GM23338 (cell line): ENCODE measurements around the gene FBXL14. TPM values are rescaled to one million over a fixed set of nuclear protein-coding genes. Genes with fewer than 3 reads are reported as not detected.

Experiments used
- ATAC-seq: fragments of 200-7000 bp; cut with Tn5 transposase; 3 replicates; pipeline ENCODE4 v1.9.1; 2020
- DNase-seq: peaks from one replicate; pipeline ENCODE4 v3.0.0-alpha.2; 2015; ENCODE audit warnings: low spot score
- H2AFZ ChIP-seq: fragments of 200-600 bp; sonication (generic); 2 replicates; pipeline ENCODE4 v1.8.0; 2016; ENCODE audit warnings: antibody characterized with exemption, mild to moderate bottlenecking, moderate library complexity
- H3F3A ChIP-seq: fragments of 200-600 bp; sonication (generic); replicated peaks from 2 replicates; pipeline ENCODE4 v1.8.0; 2017; ENCODE audit warnings: antibody characterized with exemption, mixed run types, low read depth
- H3K27ac ChIP-seq: fragments of 200-600 bp; sonication (generic); 2 replicates; pipeline ENCODE4 v1.6.1; 2016; ENCODE audit warnings: low read depth
- H3K27me3 ChIP-seq: fragments of 200-600 bp; sonication (generic); 2 replicates; pipeline ENCODE4 v1.8.0; 2016; ENCODE audit warnings: mild to moderate bottlenecking, mixed run types, moderate library complexity; ENCODE audit not compliant: insufficient read depth
- H3K36me3 ChIP-seq: fragments of 200-600 bp; sonication (generic); 2 replicates; pipeline ENCODE4 v1.8.0; 2016; ENCODE audit warnings: mild to moderate bottlenecking; ENCODE audit not compliant: insufficient read depth
- H3K4me1 ChIP-seq: fragments of 200-600 bp; sonication (generic); 2 replicates; pipeline ENCODE4 v1.8.0; 2016; ENCODE audit warnings: mild to moderate bottlenecking, moderate library complexity; ENCODE audit not compliant: insufficient read depth
- H3K4me2 ChIP-seq: fragments of 200-600 bp; sonication (generic); 2 replicates; pipeline ENCODE4 v1.7.1; 2017; ENCODE audit warnings: mixed run types
- H3K4me3 ChIP-seq: fragments of 200-600 bp; sonication (generic); 2 replicates; pipeline ENCODE4 v1.6.1; 2016; ENCODE audit warnings: mixed run types
- H3K79me2 ChIP-seq: fragments of 200-600 bp; sonication (generic); replicated peaks from 2 replicates; pipeline ENCODE4 v1.8.0; 2017; ENCODE audit warnings: mild to moderate bottlenecking; ENCODE audit not compliant: insufficient read depth
- H3K9me2 ChIP-seq: fragments of 200-600 bp; sonication (generic); 2 replicates; pipeline ENCODE4 v1.8.0; 2017; ENCODE audit not compliant: insufficient read depth
- H4K20me1 ChIP-seq: fragments of 200-600 bp; sonication (generic); replicated peaks from 2 replicates; pipeline ENCODE4 v1.8.0; 2017; ENCODE audit warnings: mild to moderate bottlenecking; ENCODE audit not compliant: insufficient read depth
- H3K27ac Mint-ChIP-seq: 2 replicates; pipeline ENCODE4 v1.8.0; 2020; ENCODE audit warnings: inconsistent platforms, mild to moderate bottlenecking, moderate library complexity, mixed read lengths
- H3K27me3 Mint-ChIP-seq: 3 replicates; pipeline ENCODE4 v1.8.0; 2022; ENCODE audit warnings: low read depth, mild to moderate bottlenecking, moderate library complexity, mixed read lengths, inconsistent platforms; ENCODE audit not compliant: insufficient read depth, poor library complexity
- H3K36me3 Mint-ChIP-seq: 3 replicates; pipeline ENCODE4 v1.8.0; 2021; ENCODE audit warnings: low read depth, mild to moderate bottlenecking, inconsistent platforms, moderate library complexity, mixed read lengths
- H3K4me1 Mint-ChIP-seq: 3 replicates; pipeline ENCODE4 v1.8.0; 2020; ENCODE audit warnings: mild to moderate bottlenecking, inconsistent platforms, mixed read lengths
- H3K4me3 Mint-ChIP-seq: 3 replicates; pipeline ENCODE4 v1.8.0; 2021; ENCODE audit warnings: moderate library complexity, mild to moderate bottlenecking, inconsistent platforms, mixed read lengths
- H3K9me3 Mint-ChIP-seq: 3 replicates; pipeline ENCODE4 v1.8.0; 2020; ENCODE audit warnings: moderate library complexity, mild to moderate bottlenecking, inconsistent platforms, mixed read lengths
- CREB1 ChIP-seq: fragments of 250-450 bp; sonication (Bioruptor Pico); IDR thresholded peaks from 2 replicates; pipeline ENCODE4 v1.5.0; 2020; ENCODE audit warnings: low read depth, mild to moderate bottlenecking, moderate library complexity
- EZH2 ChIP-seq: fragments of 200-600 bp; sonication (generic); IDR thresholded peaks from one replicate; pipeline ENCODE4 v1.8.0; 2017; ENCODE audit warnings: antibody characterized with exemption, mild to moderate bottlenecking, low read depth; ENCODE audit not compliant: unreplicated experiment
- EZH2phosphoT487 ChIP-seq: fragments of 200-600 bp; sonication (generic); IDR thresholded peaks from one replicate; pipeline ENCODE4 v1.8.1; 2018; ENCODE audit warnings: antibody characterized with exemption; ENCODE audit not compliant: unreplicated experiment
- JUNB ChIP-seq: IDR thresholded peaks from one replicate; pipeline ENCODE4 v1.6.1; 2016; ENCODE audit warnings: antibody characterized with exemption; ENCODE audit not compliant: unreplicated experiment
- NANOG ChIP-seq: IDR thresholded peaks from 2 replicates; pipeline ENCODE4 v1.6.1; 2016; ENCODE audit warnings: antibody characterized with exemption, borderline replicate concordance
- POLR2AphosphoS5 ChIP-seq: IDR thresholded peaks from 2 replicates; pipeline ENCODE4 v1.6.1; 2016; ENCODE audit warnings: antibody characterized with exemption, low read depth
- REST ChIP-seq: IDR thresholded peaks from one replicate; pipeline ENCODE4 v1.6.1; 2018; ENCODE audit warnings: antibody characterized with exemption; ENCODE audit not compliant: unreplicated experiment
- STAT1 ChIP-seq: IDR thresholded peaks from one replicate; pipeline ENCODE4 v1.6.1; 2016; ENCODE audit warnings: antibody characterized with exemption; ENCODE audit not compliant: unreplicated experiment
- ZNF114 ChIP-seq: fragments of 250-450 bp; sonication (Bioruptor Pico); IDR thresholded peaks from 2 replicates; pipeline ENCODE4 v1.5.0; 2020; ENCODE audit warnings: mild to moderate bottlenecking, moderate library complexity
- ZNF331 ChIP-seq: fragments of 250-450 bp; sonication (Bioruptor Pico); IDR thresholded peaks from 2 replicates; pipeline ENCODE4 v1.5.0; 2020; ENCODE audit warnings: low read depth, mild to moderate bottlenecking, moderate library complexity
- polyA plus RNA-seq: library from polyadenylated mRNA; unstranded; fragments of >200 nt; fragmentation: Nextera tagmentation; extraction: Ambion mirVana; gene quantifications from 2 replicates; pipeline ENCODE4 v1.2.1, GENCODE V29; 2016
- total RNA-seq: library from RNA; depleted of rRNA; stranded (reverse); fragments of >200 nt; shearing (Covaris generic); gene quantifications from 2 replicates; pipeline ENCODE4 v1.2.3, GENCODE V29; 2014
- TF ChIP-seq, protein P1 (sequence below): fragments of 250-450 bp; sonication (Bioruptor Pico); IDR thresholded peaks from 2 replicates; pipeline ENCODE4 v1.5.0; 2020; ENCODE audit warnings: mild to moderate bottlenecking, moderate library complexity
- TF ChIP-seq, protein P2 (sequence below), 2 experiments: fragments of 200-600 bp in 1 of 2; sonication (generic) in 1 of 2; conservative IDR thresholded peaks; 2 replicates each; pipeline versions ENCODE4 v1.5.1 to v1.6.1; 2016 to 2017; ENCODE audit warnings: antibody characterized with exemption in 2 of 2, low read depth in 2 of 2, mild to moderate bottlenecking in 2 of 2, moderate library complexity in 1 of 2
- TF ChIP-seq, protein P3 (sequence below): IDR thresholded peaks from 2 replicates; pipeline ENCODE4 v1.6.1; 2016; ENCODE audit warnings: antibody characterized with exemption

FBXL14 gene
- total and polyA plus RNA-seq, 2 experiments from 2014 or later = 0.74 to 9.4 TPM

DNA sequence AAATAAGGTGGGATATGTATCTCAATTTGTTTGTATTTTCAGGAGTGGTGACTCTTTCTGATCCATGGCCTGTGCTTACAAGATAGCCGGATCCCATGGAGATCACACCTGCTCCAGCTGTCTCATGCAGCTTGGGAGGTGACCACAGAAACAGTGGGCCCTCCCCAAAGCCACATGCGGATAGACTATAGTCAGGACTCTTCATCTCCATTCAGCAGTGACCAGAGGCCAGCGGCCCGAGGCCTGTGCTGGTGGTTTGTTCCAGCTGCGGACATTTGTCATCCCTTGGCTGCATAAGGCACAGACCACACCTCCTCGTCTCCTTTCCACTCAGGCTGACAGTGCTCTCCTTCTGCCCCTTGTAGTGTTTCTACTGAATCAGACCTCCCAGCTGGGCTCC lies 20.0 kb upstream of the FBXL14 start:
- H3K27me3 ChIP-seq = peaks cover 20% of the 10 kb centered on the region; the same call in 1 of the 2 replicates
- H3K4me1 Mint-ChIP-seq = peaks cover 8% of the 10 kb centered on the region; the same call in 1 of the 3 replicates
- no peaks in the 10 kb centered on the region for H3K9me2 ChIP-seq
- no peaks in the 10 kb centered on the region for H3F3A ChIP-seq
- H4K20me1 ChIP-seq = no peaks in the 10 kb centered on the region; the same call in 1 of the 2 replicates
- H3K4me3 ChIP-seq = no peak overlapping the region
- no peak overlapping the region for H3K27ac Mint-ChIP-seq
- no peak overlapping the region for H3K4me2 ChIP-seq
- no peak for ATAC-seq
- H3K4me3 Mint-ChIP-seq = no peak overlapping the region
- no peak overlapping the region for H2AFZ ChIP-seq
- H3K4me1 ChIP-seq = no peaks in the 10 kb centered on the region; the same call in 1 of the 2 replicates
- no peak for DNase-seq
- H3K9me3 Mint-ChIP-seq = no peaks in the 10 kb centered on the region
- no peaks in the 10 kb centered on the region for H3K79me2 ChIP-seq
- peaks cover 9% of the 10 kb centered on the region for H3K27me3 Mint-ChIP-seq
- H3K36me3 ChIP-seq = no peaks in the 10 kb centered on the region
- H3K27ac ChIP-seq = no peak overlapping the region
- TF ChIP-seq STAT1 (no peak), NANOG (no peak), ZNF331 (CRISPR knock-in tag) (no peak), JUNB (no peak), CREB1 (CRISPR knock-in tag) (no peak), EZH2phosphoT487 (no peak), ZNF114 (CRISPR knock-in tag) (no peak), EZH2 (no peak), POLR2AphosphoS5 (no peak), REST (no peak)
- TF ChIP-seq, protein P1, sequence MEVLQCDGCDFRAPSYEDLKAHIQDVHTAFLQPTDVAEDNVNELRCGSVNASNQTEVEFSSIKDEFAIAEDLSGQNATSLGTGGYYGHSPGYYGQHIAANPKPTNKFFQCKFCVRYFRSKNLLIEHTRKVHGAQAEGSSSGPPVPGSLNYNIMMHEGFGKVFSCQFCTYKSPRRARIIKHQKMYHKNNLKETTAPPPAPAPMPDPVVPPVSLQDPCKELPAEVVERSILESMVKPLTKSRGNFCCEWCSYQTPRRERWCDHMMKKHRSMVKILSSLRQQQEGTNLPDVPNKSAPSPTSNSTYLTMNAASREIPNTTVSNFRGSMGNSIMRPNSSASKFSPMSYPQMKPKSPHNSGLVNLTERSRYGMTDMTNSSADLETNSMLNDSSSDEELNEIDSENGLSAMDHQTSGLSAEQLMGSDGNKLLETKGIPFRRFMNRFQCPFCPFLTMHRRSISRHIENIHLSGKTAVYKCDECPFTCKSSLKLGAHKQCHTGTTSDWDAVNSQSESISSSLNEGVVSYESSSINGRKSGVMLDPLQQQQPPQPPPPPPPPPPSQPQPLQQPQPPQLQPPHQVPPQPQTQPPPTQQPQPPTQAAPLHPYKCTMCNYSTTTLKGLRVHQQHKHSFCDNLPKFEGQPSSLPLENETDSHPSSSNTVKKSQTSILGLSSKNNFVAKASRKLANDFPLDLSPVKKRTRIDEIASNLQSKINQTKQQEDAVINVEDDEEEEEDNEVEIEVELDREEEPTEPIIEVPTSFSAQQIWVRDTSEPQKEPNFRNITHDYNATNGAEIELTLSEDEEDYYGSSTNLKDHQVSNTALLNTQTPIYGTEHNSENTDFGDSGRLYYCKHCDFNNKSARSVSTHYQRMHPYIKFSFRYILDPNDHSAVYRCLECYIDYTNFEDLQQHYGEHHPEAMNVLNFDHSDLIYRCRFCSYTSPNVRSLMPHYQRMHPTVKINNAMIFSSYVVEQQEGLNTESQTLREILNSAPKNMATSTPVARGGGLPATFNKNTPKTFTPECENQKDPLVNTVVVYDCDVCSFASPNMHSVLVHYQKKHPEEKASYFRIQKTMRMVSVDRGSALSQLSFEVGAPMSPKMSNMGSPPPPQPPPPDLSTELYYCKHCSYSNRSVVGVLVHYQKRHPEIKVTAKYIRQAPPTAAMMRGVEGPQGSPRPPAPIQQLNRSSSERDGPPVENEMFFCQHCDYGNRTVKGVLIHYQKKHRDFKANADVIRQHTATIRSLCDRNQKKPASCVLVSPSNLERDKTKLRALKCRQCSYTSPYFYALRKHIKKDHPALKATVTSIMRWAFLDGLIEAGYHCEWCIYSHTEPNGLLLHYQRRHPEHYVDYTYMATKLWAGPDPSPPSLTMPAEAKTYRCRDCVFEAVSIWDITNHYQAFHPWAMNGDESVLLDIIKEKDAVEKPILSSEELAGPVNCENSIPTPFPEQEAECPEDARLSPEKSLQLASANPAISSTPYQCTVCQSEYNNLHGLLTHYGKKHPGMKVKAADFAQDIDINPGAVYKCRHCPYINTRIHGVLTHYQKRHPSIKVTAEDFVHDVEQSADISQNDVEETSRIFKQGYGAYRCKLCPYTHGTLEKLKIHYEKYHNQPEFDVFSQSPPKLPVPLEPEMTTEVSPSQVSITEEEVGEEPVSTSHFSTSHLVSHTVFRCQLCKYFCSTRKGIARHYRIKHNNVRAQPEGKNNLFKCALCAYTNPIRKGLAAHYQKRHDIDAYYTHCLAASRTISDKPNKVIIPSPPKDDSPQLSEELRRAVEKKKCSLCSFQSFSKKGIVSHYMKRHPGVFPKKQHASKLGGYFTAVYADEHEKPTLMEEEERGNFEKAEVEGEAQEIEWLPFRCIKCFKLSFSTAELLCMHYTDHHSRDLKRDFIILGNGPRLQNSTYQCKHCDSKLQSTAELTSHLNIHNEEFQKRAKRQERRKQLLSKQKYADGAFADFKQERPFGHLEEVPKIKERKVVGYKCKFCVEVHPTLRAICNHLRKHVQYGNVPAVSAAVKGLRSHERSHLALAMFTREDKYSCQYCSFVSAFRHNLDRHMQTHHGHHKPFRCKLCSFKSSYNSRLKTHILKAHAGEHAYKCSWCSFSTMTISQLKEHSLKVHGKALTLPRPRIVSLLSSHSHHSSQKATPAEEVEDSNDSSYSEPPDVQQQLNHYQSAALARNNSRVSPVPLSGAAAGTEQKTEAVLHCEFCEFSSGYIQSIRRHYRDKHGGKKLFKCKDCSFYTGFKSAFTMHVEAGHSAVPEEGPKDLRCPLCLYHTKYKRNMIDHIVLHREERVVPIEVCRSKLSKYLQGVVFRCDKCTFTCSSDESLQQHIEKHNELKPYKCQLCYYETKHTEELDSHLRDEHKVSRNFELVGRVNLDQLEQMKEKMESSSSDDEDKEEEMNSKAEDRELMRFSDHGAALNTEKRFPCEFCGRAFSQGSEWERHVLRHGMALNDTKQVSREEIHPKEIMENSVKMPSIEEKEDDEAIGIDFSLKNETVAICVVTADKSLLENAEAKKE = no peak
- TF ChIP-seq, protein P2, sequence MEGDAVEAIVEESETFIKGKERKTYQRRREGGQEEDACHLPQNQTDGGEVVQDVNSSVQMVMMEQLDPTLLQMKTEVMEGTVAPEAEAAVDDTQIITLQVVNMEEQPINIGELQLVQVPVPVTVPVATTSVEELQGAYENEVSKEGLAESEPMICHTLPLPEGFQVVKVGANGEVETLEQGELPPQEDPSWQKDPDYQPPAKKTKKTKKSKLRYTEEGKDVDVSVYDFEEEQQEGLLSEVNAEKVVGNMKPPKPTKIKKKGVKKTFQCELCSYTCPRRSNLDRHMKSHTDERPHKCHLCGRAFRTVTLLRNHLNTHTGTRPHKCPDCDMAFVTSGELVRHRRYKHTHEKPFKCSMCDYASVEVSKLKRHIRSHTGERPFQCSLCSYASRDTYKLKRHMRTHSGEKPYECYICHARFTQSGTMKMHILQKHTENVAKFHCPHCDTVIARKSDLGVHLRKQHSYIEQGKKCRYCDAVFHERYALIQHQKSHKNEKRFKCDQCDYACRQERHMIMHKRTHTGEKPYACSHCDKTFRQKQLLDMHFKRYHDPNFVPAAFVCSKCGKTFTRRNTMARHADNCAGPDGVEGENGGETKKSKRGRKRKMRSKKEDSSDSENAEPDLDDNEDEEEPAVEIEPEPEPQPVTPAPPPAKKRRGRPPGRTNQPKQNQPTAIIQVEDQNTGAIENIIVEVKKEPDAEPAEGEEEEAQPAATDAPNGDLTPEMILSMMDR (conservative IDR thresholded peaks at IDR 0.05; ENCODE audit: low read depth in 2 of 2) = no peak
- TF ChIP-seq, protein P3, sequence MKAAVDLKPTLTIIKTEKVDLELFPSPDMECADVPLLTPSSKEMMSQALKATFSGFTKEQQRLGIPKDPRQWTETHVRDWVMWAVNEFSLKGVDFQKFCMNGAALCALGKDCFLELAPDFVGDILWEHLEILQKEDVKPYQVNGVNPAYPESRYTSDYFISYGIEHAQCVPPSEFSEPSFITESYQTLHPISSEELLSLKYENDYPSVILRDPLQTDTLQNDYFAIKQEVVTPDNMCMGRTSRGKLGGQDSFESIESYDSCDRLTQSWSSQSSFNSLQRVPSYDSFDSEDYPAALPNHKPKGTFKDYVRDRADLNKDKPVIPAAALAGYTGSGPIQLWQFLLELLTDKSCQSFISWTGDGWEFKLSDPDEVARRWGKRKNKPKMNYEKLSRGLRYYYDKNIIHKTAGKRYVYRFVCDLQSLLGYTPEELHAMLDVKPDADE = no peak
- H3K36me3 Mint-ChIP-seq = no peaks in the 10 kb centered on the region
